Measurements from ENCODE around the gene CFAP46.

DNA sequence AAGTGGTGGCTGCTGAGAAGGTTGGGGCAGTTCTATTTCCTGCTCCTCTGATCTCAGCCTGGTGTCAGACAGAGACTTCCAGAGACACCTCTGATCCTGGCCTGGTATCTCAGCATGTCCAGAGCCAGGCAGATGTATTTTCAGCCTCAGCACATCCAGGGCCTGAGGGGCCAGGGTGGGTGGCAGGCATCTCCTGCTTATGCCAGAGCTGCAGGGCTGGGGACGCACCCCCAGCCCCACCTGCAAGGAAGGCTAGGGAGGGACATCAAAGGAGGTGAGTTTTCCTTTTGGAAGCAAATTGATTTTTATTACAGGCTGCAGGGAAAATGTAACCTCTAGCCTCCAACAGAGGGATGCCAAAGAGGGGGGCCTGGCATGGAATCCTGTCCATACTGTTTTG, 36.7 kb downstream of the CFAP46 start:
- TF ChIP-seq, protein P1, sequence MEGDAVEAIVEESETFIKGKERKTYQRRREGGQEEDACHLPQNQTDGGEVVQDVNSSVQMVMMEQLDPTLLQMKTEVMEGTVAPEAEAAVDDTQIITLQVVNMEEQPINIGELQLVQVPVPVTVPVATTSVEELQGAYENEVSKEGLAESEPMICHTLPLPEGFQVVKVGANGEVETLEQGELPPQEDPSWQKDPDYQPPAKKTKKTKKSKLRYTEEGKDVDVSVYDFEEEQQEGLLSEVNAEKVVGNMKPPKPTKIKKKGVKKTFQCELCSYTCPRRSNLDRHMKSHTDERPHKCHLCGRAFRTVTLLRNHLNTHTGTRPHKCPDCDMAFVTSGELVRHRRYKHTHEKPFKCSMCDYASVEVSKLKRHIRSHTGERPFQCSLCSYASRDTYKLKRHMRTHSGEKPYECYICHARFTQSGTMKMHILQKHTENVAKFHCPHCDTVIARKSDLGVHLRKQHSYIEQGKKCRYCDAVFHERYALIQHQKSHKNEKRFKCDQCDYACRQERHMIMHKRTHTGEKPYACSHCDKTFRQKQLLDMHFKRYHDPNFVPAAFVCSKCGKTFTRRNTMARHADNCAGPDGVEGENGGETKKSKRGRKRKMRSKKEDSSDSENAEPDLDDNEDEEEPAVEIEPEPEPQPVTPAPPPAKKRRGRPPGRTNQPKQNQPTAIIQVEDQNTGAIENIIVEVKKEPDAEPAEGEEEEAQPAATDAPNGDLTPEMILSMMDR (IDR thresholded peaks at IDR 0.05) = no peak
- no peak for TF ChIP-seq POLR2A (IDR thresholded peaks at IDR 0.05)

Data from Peyer's patch (tissue), 4 donors.